NCI-H524 treated with DMSO at 0.1 percent for 48 hours (cell line): Measurements from ENCODE around the gene RALGAPA1.
"Not testable (repeated sequence)": the region's sequence is repeated elsewhere in the genome, so short reads cannot be mapped to it uniquely, and the experiment has no call there.

Experiments
- DNase-seq: peaks from one replicate; lab custom pipeline; 2025; lab: John Stamatoyannopoulos, UW

The RALGAPA1 gene

GRCh38 chr14:35696575-35696974, 112.5 kb downstream of the RALGAPA1 start:
- DNase-seq, result no peak

- no peak for DNase-seq
Measured at GRCh38 chr14:35696119-35696518, 113.0 kb downstream of the RALGAPA1 start.

GRCh38 chr14:35695647-35696046, 113.4 kb downstream of the RALGAPA1 start:
- no peak for DNase-seq

GRCh38 chr14:35695072-35695471, 114.0 kb downstream of the RALGAPA1 start:
- no peak for DNase-seq

GRCh38 chr14:35689000-35689460, 120.1 kb downstream of the RALGAPA1 start:
- DNase-seq, result no peak

- DNase-seq, result no peak
Measured at GRCh38 chr14:35688126-35688826, 120.8 kb downstream of the RALGAPA1 start.

GRCh38 chr14:35687335-35687939, 121.7 kb downstream of the RALGAPA1 start:
- peak; percentile 25 for DNase-seq

GRCh38 chr14:35683688-35684087, 125.4 kb downstream of the RALGAPA1 start:
- not testable (repeated sequence) for DNase-seq

GRCh38 chr14:35682802-35683201, 126.3 kb downstream of the RALGAPA1 start:
- DNase-seq, result no peak

- DNase-seq, result no peak
Measured at GRCh38 chr14:35678403-35679028, 130.6 kb downstream of the RALGAPA1 start.

GRCh38 chr14:35669782-35670181, 139.3 kb downstream of the RALGAPA1 start:
- no peak for DNase-seq

GRCh38 chr14:35666429-35667043, 142.6 kb downstream of the RALGAPA1 start:
- DNase-seq, result no peak

GRCh38 chr14:35661875-35662274, 147.2 kb downstream of the RALGAPA1 start:
- no peak for DNase-seq

- no peak for DNase-seq
Measured at GRCh38 chr14:35653045-35653444, 156.1 kb downstream of the RALGAPA1 start.

- no peak for DNase-seq
Measured at GRCh38 chr14:35643513-35643912, 165.6 kb downstream of the RALGAPA1 start.

- no peak for DNase-seq
Measured at GRCh38 chr14:35637851-35638250, 171.2 kb downstream of the RALGAPA1 start.

GRCh38 chr14:35637269-35637668, 171.8 kb downstream of the RALGAPA1 start:
- no peak for DNase-seq

GRCh38 chr14:35632676-35633075, 176.4 kb downstream of the RALGAPA1 start:
- no peak for DNase-seq

- no peak for DNase-seq
Measured at GRCh38 chr14:35632271-35632670, 176.8 kb downstream of the RALGAPA1 start.

- no peak for DNase-seq
Measured at GRCh38 chr14:35631071-35631805, 177.9 kb downstream of the RALGAPA1 start.

GRCh38 chr14:35628989-35629388, 180.1 kb downstream of the RALGAPA1 start:
- DNase-seq, result no peak

- not testable (repeated sequence) for DNase-seq
Measured at GRCh38 chr14:35626947-35627346, 182.1 kb downstream of the RALGAPA1 start.
